ENCODE measurements around the gene BCORL1.

The BCORL1 gene

GRCh38 chrX:129959493-129959832, 23.0 kb upstream of the BCORL1 start:
- TF ChIP-seq, protein P1, sequence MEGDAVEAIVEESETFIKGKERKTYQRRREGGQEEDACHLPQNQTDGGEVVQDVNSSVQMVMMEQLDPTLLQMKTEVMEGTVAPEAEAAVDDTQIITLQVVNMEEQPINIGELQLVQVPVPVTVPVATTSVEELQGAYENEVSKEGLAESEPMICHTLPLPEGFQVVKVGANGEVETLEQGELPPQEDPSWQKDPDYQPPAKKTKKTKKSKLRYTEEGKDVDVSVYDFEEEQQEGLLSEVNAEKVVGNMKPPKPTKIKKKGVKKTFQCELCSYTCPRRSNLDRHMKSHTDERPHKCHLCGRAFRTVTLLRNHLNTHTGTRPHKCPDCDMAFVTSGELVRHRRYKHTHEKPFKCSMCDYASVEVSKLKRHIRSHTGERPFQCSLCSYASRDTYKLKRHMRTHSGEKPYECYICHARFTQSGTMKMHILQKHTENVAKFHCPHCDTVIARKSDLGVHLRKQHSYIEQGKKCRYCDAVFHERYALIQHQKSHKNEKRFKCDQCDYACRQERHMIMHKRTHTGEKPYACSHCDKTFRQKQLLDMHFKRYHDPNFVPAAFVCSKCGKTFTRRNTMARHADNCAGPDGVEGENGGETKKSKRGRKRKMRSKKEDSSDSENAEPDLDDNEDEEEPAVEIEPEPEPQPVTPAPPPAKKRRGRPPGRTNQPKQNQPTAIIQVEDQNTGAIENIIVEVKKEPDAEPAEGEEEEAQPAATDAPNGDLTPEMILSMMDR (conservative IDR thresholded peaks at IDR 0.05; ENCODE audit: low read depth, low read length): no peak
- H3K4me3 ChIP-seq (ENCODE audit: low read depth, low read length): no peak overlapping the region
- peak; percentile 52 for DNase-seq (ENCODE audit: low read depth)

DNA sequence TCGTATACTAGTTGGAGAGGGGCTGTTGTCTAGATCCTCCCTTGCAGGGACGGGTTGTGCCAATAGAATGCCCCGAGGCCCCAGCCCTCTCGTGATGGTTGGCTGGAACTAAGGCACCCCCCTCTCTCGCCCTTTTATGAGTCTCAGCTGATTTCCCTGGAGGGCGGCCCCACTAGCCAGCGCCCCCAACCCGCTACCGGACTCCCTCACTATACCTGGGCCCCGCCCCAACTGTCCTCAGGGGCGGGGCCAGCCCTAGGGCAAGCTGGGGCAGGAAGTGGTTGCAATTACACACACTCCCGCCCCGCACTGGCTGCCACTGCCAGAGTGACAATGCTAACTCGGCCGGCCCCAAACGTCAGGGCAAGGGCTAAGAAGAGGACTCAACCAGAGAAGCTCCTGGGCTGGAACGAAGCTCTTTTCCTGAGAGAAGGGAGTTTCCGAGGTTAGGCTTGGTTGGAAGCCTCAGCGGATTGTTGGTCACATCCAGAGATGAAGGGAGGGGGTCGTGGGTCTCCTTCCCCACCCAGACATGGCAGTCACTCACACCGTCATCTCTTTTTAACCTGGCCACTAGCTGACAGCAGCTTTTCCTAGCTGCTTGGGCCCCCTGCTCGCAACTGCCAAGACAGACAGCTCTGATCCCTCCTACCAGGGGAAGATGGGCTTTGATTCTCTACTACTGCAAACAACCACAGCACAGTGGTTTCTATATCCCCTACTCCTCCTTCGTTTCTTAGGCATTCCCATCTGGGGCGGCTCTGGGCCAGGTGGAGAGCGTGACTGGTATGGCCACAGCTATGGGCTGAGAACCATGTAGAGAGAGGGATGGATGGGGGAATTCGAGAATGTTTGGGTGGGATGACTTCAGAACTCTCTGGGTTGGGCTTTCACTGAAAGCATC, 21.0 kb upstream of the BCORL1 start:
- TF ChIP-seq, protein P1 (conservative IDR thresholded peaks at IDR 0.05; ENCODE audit: low read depth, low read length): no peak
- H3K4me3 ChIP-seq (ENCODE audit: low read depth, low read length): no peak overlapping the region
- no peak for DNase-seq (ENCODE audit: low read depth)

DNA sequence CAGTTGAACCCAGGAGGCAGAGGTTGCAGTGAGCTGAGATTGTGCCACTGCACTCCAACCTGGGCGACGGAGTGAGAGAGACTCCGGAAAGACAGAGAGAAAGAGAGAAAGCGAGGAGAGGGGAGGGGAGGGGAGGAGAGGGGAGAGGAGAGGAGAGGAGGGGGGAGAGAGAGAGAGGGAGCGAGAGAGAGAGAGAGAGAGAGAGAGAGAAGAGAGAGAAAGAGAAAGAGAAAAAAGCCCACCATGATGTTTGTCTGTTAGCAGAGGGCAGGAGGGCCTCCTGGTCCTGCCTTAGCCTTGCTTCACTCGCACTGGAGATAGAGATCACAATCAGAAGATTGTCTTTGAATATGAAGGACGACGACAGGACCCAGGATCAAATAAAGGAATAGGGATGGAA, 18.7 kb upstream of the BCORL1 start:
- DNase-seq (ENCODE audit: low read depth): no peak
- TF ChIP-seq, protein P1 (conservative IDR thresholded peaks at IDR 0.05; ENCODE audit: low read depth, low read length): no peak
- no peak overlapping the region for H3K4me3 ChIP-seq (ENCODE audit: low read depth, low read length)

GRCh38 chrX:129965166-129965565, 17.3 kb upstream of the BCORL1 start:
- DNase-seq (ENCODE audit: low read depth): no peak
- no peak overlapping the region for H3K4me3 ChIP-seq (ENCODE audit: low read depth, low read length)
- TF ChIP-seq, protein P1 (conservative IDR thresholded peaks at IDR 0.05; ENCODE audit: low read depth, low read length): no peak

- TF ChIP-seq, protein P1 (conservative IDR thresholded peaks at IDR 0.05; ENCODE audit: low read depth, low read length): no peak
- no peak overlapping the region for H3K4me3 ChIP-seq (ENCODE audit: low read depth, low read length)
- DNase-seq (ENCODE audit: low read depth): no peak
These were observed 13.5 kb upstream of the BCORL1 start for GRCh38 chrX:129968968-129969367.

DNA sequence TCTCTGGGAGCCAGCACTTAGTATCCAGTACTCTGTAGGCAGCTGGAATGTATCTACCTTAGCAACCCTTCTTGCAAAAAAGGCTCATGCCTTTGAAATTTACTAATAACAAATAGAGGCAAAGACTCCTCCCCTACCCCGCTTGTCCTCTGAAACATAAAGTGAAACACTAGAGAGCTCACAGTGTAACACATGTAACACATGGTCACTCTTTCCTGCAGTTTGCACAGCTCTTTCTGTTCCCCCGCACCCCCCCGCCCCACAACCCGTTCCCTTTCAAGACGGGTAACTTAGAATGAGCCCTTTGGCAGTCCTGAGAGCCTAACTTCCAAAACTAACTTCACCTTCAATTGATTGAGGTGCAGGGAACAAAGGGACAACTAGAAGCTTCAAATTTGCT, 6.0 kb upstream of the BCORL1 start:
- no peak overlapping the region for H3K4me3 ChIP-seq (ENCODE audit: low read depth, low read length)
- no peak for DNase-seq (ENCODE audit: low read depth)
- TF ChIP-seq, protein P1 (conservative IDR thresholded peaks at IDR 0.05; ENCODE audit: low read depth, low read length): no peak

Data from choroid plexus epithelial cell (primary cell).